Activated naive CD8-positive, alpha-beta T cell treated with anti-CD3 and anti-CD28 coated beads, Interleukin-2, amount 50 U/mL, for 24 hours (primary cell): Measurements from ENCODE around the gene BUD13.

Experiments used
- ATAC-seq: fragments of 150-1000 bp; cut with Tn5 transposase; one replicate; pipeline ENCODE4 v1.10.0; 2021
- DNase-seq: peaks from one replicate; pipeline ENCODE4 v3.0.0; 2021
- H3K27ac Mint-ChIP-seq: one replicate; pipeline ENCODE4 v1.8.0; 2021; ENCODE audit warnings: mild to moderate bottlenecking, mixed read lengths
- H3K27me3 Mint-ChIP-seq: one replicate; pipeline ENCODE4 v1.8.0; 2021; ENCODE audit warnings: mixed read lengths
- H3K36me3 Mint-ChIP-seq: one replicate; pipeline ENCODE4 v1.8.0; 2021; ENCODE audit warnings: low read depth, mixed read lengths
- H3K4me1 Mint-ChIP-seq: one replicate; pipeline ENCODE4 v1.8.0; 2021; ENCODE audit warnings: mixed read lengths
- H3K4me3 Mint-ChIP-seq: one replicate; pipeline ENCODE4 v1.8.0; 2021; ENCODE audit warnings: mild to moderate bottlenecking, moderate library complexity, mixed read lengths
- H3K9me3 Mint-ChIP-seq: one replicate; pipeline ENCODE4 v1.8.0; 2021; ENCODE audit warnings: mixed read lengths

Gene BUD13

GRCh38 chr11:116702772-116703385, 69.9 kb downstream of the BUD13 start:
- no peaks in the 10 kb centered on the region for H3K9me3 Mint-ChIP-seq
- H3K27ac Mint-ChIP-seq = no peak overlapping the region
- no peak for ATAC-seq
- H3K36me3 Mint-ChIP-seq = no peaks in the 10 kb centered on the region
- H3K4me3 Mint-ChIP-seq = no peak overlapping the region
- peaks cover 14% of the 10 kb centered on the region for H3K27me3 Mint-ChIP-seq
- DNase-seq = no peak
- H3K4me1 Mint-ChIP-seq = no peaks in the 10 kb centered on the region

GRCh38 chr11:116701876-116702275, 70.9 kb downstream of the BUD13 start:
- no peak overlapping the region for H3K4me3 Mint-ChIP-seq
- ATAC-seq (no peak), DNase-seq (no peak)
- no peaks in the 10 kb centered on the region for H3K4me1 Mint-ChIP-seq
- no peaks in the 10 kb centered on the region for H3K36me3 Mint-ChIP-seq
- peaks cover 10% of the 10 kb centered on the region for H3K27me3 Mint-ChIP-seq
- H3K9me3 Mint-ChIP-seq = no peaks in the 10 kb centered on the region
- no peak overlapping the region for H3K27ac Mint-ChIP-seq

- Mint-ChIP-seq H3K4me3 (no peak overlapping the region), H3K9me3 (no peaks in the 10 kb centered on the region), H3K4me1 (no peaks in the 10 kb centered on the region), H3K27ac (no peak overlapping the region), H3K36me3 (no peaks in the 10 kb centered on the region), H3K27me3 (peaks cover 10% of the 10 kb centered on the region)
- DNase-seq = no peak
- ATAC-seq = no peak
Measured at GRCh38 chr11:116701297-116701801, 71.4 kb downstream of the BUD13 start.

- no peak overlapping the region for H3K27ac Mint-ChIP-seq
- no peaks in the 10 kb centered on the region for H3K4me1 Mint-ChIP-seq
- H3K36me3 Mint-ChIP-seq = no peaks in the 10 kb centered on the region
- no peaks in the 10 kb centered on the region for H3K9me3 Mint-ChIP-seq
- DNase-seq (no peak), ATAC-seq (no peak)
- H3K27me3 Mint-ChIP-seq = peaks cover 10% of the 10 kb centered on the region
- no peak overlapping the region for H3K4me3 Mint-ChIP-seq
Measured at GRCh38 chr11:116700586-116701220, 72.1 kb downstream of the BUD13 start.
